GM21515 (cell line): ENCODE results near the gene RNASET2.
"Not testable (repeated sequence)": the region's sequence is repeated elsewhere in the genome, so short reads cannot be mapped to it uniquely, and the experiment has no call there.

ENCODE experiments used
- ATAC-seq: cut with Tn5 transposase; IDR thresholded peaks from one replicate; pipeline ENCODE4 v1.9.1; 2021; ENCODE audit not compliant: unreplicated experiment

Gene RNASET2

GRCh38 chr6:166904101-166904746 lies 52.1 kb downstream of the RNASET2 start:
- no peak for ATAC-seq

GRCh38 chr6:166903500-166903899 lies 52.9 kb downstream of the RNASET2 start:
- no peak for ATAC-seq

- ATAC-seq = no peak
Measured at GRCh38 chr6:166903027-166903426, 53.3 kb downstream of the RNASET2 start.

- no peak for ATAC-seq
Measured at GRCh38 chr6:166902211-166902755, 54.1 kb downstream of the RNASET2 start.

- no peak for ATAC-seq
Measured at GRCh38 chr6:166901626-166902025, 54.7 kb downstream of the RNASET2 start.

GRCh38 chr6:166900956-166901607 lies 55.3 kb downstream of the RNASET2 start:
- ATAC-seq = no peak

GRCh38 chr6:166900130-166900708 lies 56.1 kb downstream of the RNASET2 start:
- ATAC-seq = no peak

- no peak for ATAC-seq
Measured at GRCh38 chr6:166898910-166899309, 57.4 kb downstream of the RNASET2 start.

GRCh38 chr6:166894614-166895013 lies 61.7 kb downstream of the RNASET2 start:
- ATAC-seq = not testable (repeated sequence)

- ATAC-seq = not testable (repeated sequence)
Measured at GRCh38 chr6:166892472-166892871, 63.9 kb downstream of the RNASET2 start.

- ATAC-seq = not testable (repeated sequence)
Measured at GRCh38 chr6:166886773-166887172, 69.6 kb downstream of the RNASET2 start.

GRCh38 chr6:166884958-166885357 lies 71.4 kb downstream of the RNASET2 start:
- not testable (repeated sequence) for ATAC-seq

- no peak for ATAC-seq
Measured at GRCh38 chr6:166879594-166879993, 76.8 kb downstream of the RNASET2 start.
